Measurements from ENCODE around the gene GABPA.

GRCh38 chr21:25813917-25814316 is 79.1 kb downstream of the GABPA start:
- no peak for TF ChIP-seq CTCF (IDR thresholded peaks at IDR 0.05)
- no peak for TF ChIP-seq SIN3A (IDR thresholded peaks at IDR 0.05; ENCODE audit: borderline replicate concordance, insufficient read depth, low read depth, low read length)
- TF ChIP-seq TCF7L2 (IDR thresholded peaks at IDR 0.05; ENCODE audit: low read depth, low read length), result no peak
- TF ChIP-seq POLR2AphosphoS5 (IDR thresholded peaks at IDR 0.05; ENCODE audit: low read depth, low read length), result no peak
- TF ChIP-seq REST (IDR thresholded peaks at IDR 0.05; ENCODE audit: insufficient read depth in 1 of 2, low read depth in 2 of 2, low read length in 1 of 2), result no peak
